Neuronal stem cell (in vitro differentiated cells): Measurements from ENCODE around the gene C1QL1.

Experiments
- DNase-seq: peaks from one replicate; pipeline ENCODE4 v3.0.0-alpha.2; 2013; ENCODE audit warnings: low spot score
- H2AFZ ChIP-seq: one replicate; pipeline ENCODE4 v1.6.1; 2013; ENCODE audit warnings: mild to moderate bottlenecking, low read length, inconsistent platforms
- H2AK5ac ChIP-seq: 2 replicates; pipeline ENCODE4 v1.6.1; 2013; ENCODE audit warnings: low read depth, mild to moderate bottlenecking, inconsistent platforms, low read length, moderate library complexity, mixed read lengths
- H2BK120ac ChIP-seq: 2 replicates; pipeline ENCODE4 v1.6.1; 2013; ENCODE audit warnings: low read depth, mild to moderate bottlenecking, inconsistent platforms, low read length, moderate library complexity, mixed read lengths
- H2BK12ac ChIP-seq: one replicate; pipeline ENCODE4 v1.6.1; 2013; ENCODE audit warnings: low read length, inconsistent platforms
- H2BK15ac ChIP-seq: 2 replicates; pipeline ENCODE4 v1.6.1; 2013; ENCODE audit warnings: mild to moderate bottlenecking, low read length, inconsistent platforms, mixed read lengths
- H2BK5ac ChIP-seq: one replicate; pipeline ENCODE4 v1.6.1; 2013; ENCODE audit warnings: inconsistent platforms, mild to moderate bottlenecking, low read length, moderate library complexity
- H3K14ac ChIP-seq: one replicate; pipeline ENCODE4 v1.6.1; 2013; ENCODE audit warnings: low read length, inconsistent platforms
- H3K18ac ChIP-seq: 2 replicates; pipeline ENCODE4 v1.6.1; 2013; ENCODE audit warnings: low read length, inconsistent platforms
- H3K23ac ChIP-seq: 2 replicates; pipeline ENCODE4 v1.6.1; 2013; ENCODE audit warnings: low read depth, mild to moderate bottlenecking, mixed read lengths, low read length, inconsistent platforms; ENCODE audit not compliant: poor library complexity
- H3K27ac ChIP-seq: replicated peaks from 3 replicates; pipeline ENCODE4 v1.5.1; 2013; ENCODE audit warnings: low read length, inconsistent platforms
- H3K27me3 ChIP-seq, 3 experiments: 2 replicates each; pipeline ENCODE4 v1.6.1; 2013; ENCODE audit warnings: low read length in 3 of 3, mild to moderate bottlenecking in 2 of 3, inconsistent platforms in 1 of 3, low read depth in 1 of 3, mixed read lengths in 1 of 3, moderate library complexity in 1 of 3; ENCODE audit not compliant: control insufficient read depth in 3 of 3, insufficient read depth in 3 of 3
- H3K36me3 ChIP-seq, 2 donors: replicated peaks in 1 of 2; 2 replicates each; pipeline ENCODE4 v1.6.1; 2013; ENCODE audit warnings: low read length in 2 of 2; ENCODE audit not compliant: control insufficient read depth in 2 of 2, insufficient read depth in 2 of 2
- H3K4ac ChIP-seq: 2 replicates; pipeline ENCODE4 v1.6.1; 2013; ENCODE audit warnings: inconsistent platforms, mild to moderate bottlenecking, low read length, moderate library complexity
- H3K4me1 ChIP-seq, 2 donors: 1 replicate in 1 of 2; 2 replicates in 1 of 2; pipeline ENCODE4 v1.6.1; 2013; ENCODE audit warnings: low read length in 2 of 2, low read depth in 1 of 2; ENCODE audit not compliant: control insufficient read depth in 2 of 2, insufficient read depth in 1 of 2
- H3K4me2 ChIP-seq: one replicate; pipeline ENCODE4 v1.6.1; 2013; ENCODE audit warnings: mild to moderate bottlenecking, low read length, inconsistent platforms; ENCODE audit not compliant: insufficient read depth, poor library complexity, severe bottlenecking
- H3K4me3 ChIP-seq, 2 donors: 2 replicates each; pipeline ENCODE4 v1.5.1; 2013; ENCODE audit warnings: low read length in 2 of 2, mild to moderate bottlenecking in 2 of 2, inconsistent platforms in 1 of 2, moderate library complexity in 1 of 2
- H3K79me1 ChIP-seq: one replicate; pipeline ENCODE4 v1.6.1; 2013; ENCODE audit warnings: low read depth, mild to moderate bottlenecking, inconsistent platforms, low read length, moderate library complexity
- H3K9ac ChIP-seq: one replicate; pipeline ENCODE4 v1.6.1; 2013; ENCODE audit warnings: mild to moderate bottlenecking, low read depth, low read length, inconsistent platforms; ENCODE audit not compliant: poor library complexity
- H3K9me3 ChIP-seq, 2 donors: replicated peaks in 1 of 2; 2 replicates each; pipeline versions ENCODE3 to v1.6.1; 2013; ENCODE audit warnings: low read length in 2 of 2, mild to moderate bottlenecking in 2 of 2, inconsistent platforms in 1 of 2, low read depth in 1 of 2, mixed read lengths in 1 of 2, moderate library complexity in 1 of 2; ENCODE audit not compliant: control insufficient read depth in 2 of 2, insufficient read depth in 1 of 2
- H4K8ac ChIP-seq: one replicate; pipeline ENCODE4 v1.6.1; 2013; ENCODE audit warnings: low read depth, mild to moderate bottlenecking, inconsistent platforms, low read length, moderate library complexity
- H4K91ac ChIP-seq: one replicate; pipeline ENCODE4 v1.6.1; 2013; ENCODE audit warnings: low read length, low read depth, mild to moderate bottlenecking, inconsistent platforms; ENCODE audit not compliant: poor library complexity
- WGBS, 2 donors: extraction: QIAGEN DNeasy Blood & Tissue Kit; methylation state at CpG; one replicate each; pipeline ENCODE4 v1.1.7; 2013; ENCODE audit warnings: missing lambda C conversion rate in 2 of 2, mixed read lengths in 1 of 2; ENCODE audit not compliant: insufficient read length in 2 of 2, insufficient replicate concordance in 1 of 2; ENCODE audit errors: extremely low coverage in 2 of 2; 5-methylcytosine and 5-hydroxymethylcytosine counted together

The C1QL1 gene

DNA sequence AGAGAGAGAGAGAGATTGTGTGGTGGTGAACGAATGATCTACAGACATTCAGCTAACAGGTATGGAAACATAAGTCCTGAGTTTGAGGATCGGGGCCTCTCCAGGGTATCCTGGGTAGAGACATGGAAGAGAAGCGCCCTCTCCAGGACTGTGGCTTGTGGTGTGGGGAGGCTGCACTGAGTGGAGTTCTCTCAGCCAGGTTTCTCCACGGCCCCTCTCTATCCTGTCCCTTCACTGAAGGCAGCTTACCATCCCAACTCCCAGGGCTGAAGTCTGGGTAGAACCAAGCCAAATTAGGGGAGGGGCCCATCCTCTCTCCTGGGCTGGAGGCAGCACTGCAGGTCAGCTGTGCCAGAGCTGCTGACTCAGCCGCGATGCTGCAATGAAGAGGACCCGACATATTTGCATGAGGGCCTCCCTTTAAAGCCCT is 6.2 kb downstream of the C1QL1 start:
- Histone ChIP-seq H3K4me1 (peaks cover 6 to 10% of the 10 kb centered on the region in 2 donors), H3K4ac (no peak overlapping the region), H2AFZ (no peak overlapping the region), H3K9ac (no peak overlapping the region), H2BK12ac (no peak overlapping the region), H2BK120ac (no peak overlapping the region), H3K23ac (no peak overlapping the region), H3K36me3 (no peaks in the 10 kb centered on the region), H3K18ac (no peak overlapping the region), H3K14ac (no peak overlapping the region), H3K9me3 (no peaks in the 10 kb centered on the region), H2BK15ac (no peak overlapping the region), H4K8ac (no peak overlapping the region), H3K4me3 (no peak overlapping the region), H2AK5ac (no peak overlapping the region), H3K27me3 (peaks cover 12 to 34% (median 28%) of the 10 kb centered on the region in 3 experiments), H2BK5ac (no peak overlapping the region), H3K79me1 (no peaks in the 10 kb centered on the region), H3K4me2 (no peak overlapping the region), H3K27ac (no peak overlapping the region), H4K91ac (no peak overlapping the region)
- no CpG with 5 or more reads among the region's 7 CpGs for WGBS, 2 donors
- DNase-seq, result no peak

- H3K4ac ChIP-seq, result no peak overlapping the region
- H3K23ac ChIP-seq, result no peak overlapping the region
- no peak overlapping the region for H4K8ac ChIP-seq
- no peak overlapping the region for H2AFZ ChIP-seq
- no peak overlapping the region for H3K27ac ChIP-seq
- no peak overlapping the region for H2BK5ac ChIP-seq
- no peaks in the 10 kb centered on the region for H3K79me1 ChIP-seq
- no peak overlapping the region for H3K4me3 ChIP-seq
- no CpG with 5 or more reads among the region's 2 CpGs for WGBS, 2 donors
- H2BK15ac ChIP-seq, result peak overlapping the region; percentile 40
- H3K27me3 ChIP-seq, result peaks cover under 1 to 28% (median 22%) of the 10 kb centered on the region in 3 experiments
- no peak overlapping the region for H2AK5ac ChIP-seq
- H3K36me3 ChIP-seq, result no peaks in the 10 kb centered on the region
- H3K18ac ChIP-seq, result no peak overlapping the region
- DNase-seq, result no peak
- H2BK12ac ChIP-seq, result no peak overlapping the region
- H3K9ac ChIP-seq, result no peak overlapping the region
- H3K14ac ChIP-seq, result no peak overlapping the region
- H4K91ac ChIP-seq, result no peak overlapping the region
- H3K9me3 ChIP-seq, result no peaks in the 10 kb centered on the region
- H3K4me2 ChIP-seq, result no peak overlapping the region
- H3K4me1 ChIP-seq, result peaks cover 2 to 3% of the 10 kb centered on the region in 2 donors
- H2BK120ac ChIP-seq, result no peak overlapping the region
These were observed 7.4 kb downstream of the C1QL1 start for GRCh38 chr17:44960691-44961090.

- Histone ChIP-seq H2AFZ (no peak overlapping the region), H3K9ac (peak overlapping the region; percentile 73), H3K27me3 (peaks cover 0 to 30% (median 16%) of the 10 kb centered on the region in 3 experiments), H3K9me3 (no peaks in the 10 kb centered on the region), H2BK15ac (peak overlapping the region; percentile 40), H3K18ac (peak overlapping the region; percentile 81), H4K8ac (peak overlapping the region; percentile 52), H3K27ac (no peak overlapping the region), H3K23ac (peak overlapping the region; percentile 87), H2BK5ac (peak overlapping the region; percentile 40), H2BK12ac (peak overlapping the region; percentile 79), H2BK120ac (peak overlapping the region; percentile 42), H3K4me2 (peak overlapping the region; percentile 41), H3K14ac (no peak overlapping the region), H4K91ac (no peak overlapping the region), H3K4me3 (peak overlapping the region in 1 of 2 donors; percentile 25), H2AK5ac (no peak overlapping the region), H3K4ac (no peak overlapping the region), H3K36me3 (no peaks in the 10 kb centered on the region), H3K4me1 (peaks cover 2 to 3% of the 10 kb centered on the region in 2 donors), H3K79me1 (no peaks in the 10 kb centered on the region)
- no peak for DNase-seq
- no CpG with 5 or more reads among the region's 56 CpGs for WGBS, 2 donors
These were observed 8.1 kb downstream of the C1QL1 start for GRCh38 chr17:44959821-44960531.

GRCh38 chr17:44956998-44957981 is 10.8 kb downstream of the C1QL1 start:
- H2AFZ ChIP-seq, result no peak overlapping the region
- no peak overlapping the region for H4K8ac ChIP-seq
- peaks cover 2 to 3% of the 10 kb centered on the region in 2 donors for H3K4me1 ChIP-seq
- no peak overlapping the region for H3K14ac ChIP-seq
- WGBS, 2 donors, result no CpG with 5 or more reads among the region's 8 CpGs
- no peak overlapping the region for H3K23ac ChIP-seq
- H2AK5ac ChIP-seq, result no peak overlapping the region
- H2BK12ac ChIP-seq, result no peak overlapping the region
- no peaks in the 10 kb centered on the region for H3K79me1 ChIP-seq
- H3K4me3 ChIP-seq, result no peak overlapping the region
- H3K36me3 ChIP-seq, result no peaks in the 10 kb centered on the region
- no peak overlapping the region for H3K18ac ChIP-seq
- no peaks in the 10 kb centered on the region for H3K9me3 ChIP-seq
- H3K27ac ChIP-seq, result no peak overlapping the region
- DNase-seq, result no peak
- H4K91ac ChIP-seq, result no peak overlapping the region
- no peak overlapping the region for H3K9ac ChIP-seq
- no peak overlapping the region for H2BK120ac ChIP-seq
- no peak overlapping the region for H3K4me2 ChIP-seq
- no peak overlapping the region for H2BK15ac ChIP-seq
- no peak overlapping the region for H3K4ac ChIP-seq
- peaks cover 0 to 40% (median 13%) of the 10 kb centered on the region in 3 experiments for H3K27me3 ChIP-seq
- H2BK5ac ChIP-seq, result no peak overlapping the region
